ENCODE measurements around the gene SENP3.

GRCh38 chr17:7606280-7606679 lies 44.6 kb downstream of the SENP3 start:
- TF ChIP-seq CTCF (IDR thresholded peaks at IDR 0.05) = no peak
- no peak for TF ChIP-seq POLR2A (IDR thresholded peaks at IDR 0.05)

Data from Peyer's patch (tissue), 4 donors.